NCI-H1417 treated with DMSO at 0.1 percent for 48 hours (cell line): ENCODE data around the gene RPRM.
"Not testable (repeated sequence)": the region's sequence is repeated elsewhere in the genome, so short reads cannot be mapped to it uniquely, and the experiment has no call there.

Source experiments
- DNase-seq: peaks from one replicate; lab custom pipeline; 2025; lab: John Stamatoyannopoulos, UW

RPRM gene

DNA sequence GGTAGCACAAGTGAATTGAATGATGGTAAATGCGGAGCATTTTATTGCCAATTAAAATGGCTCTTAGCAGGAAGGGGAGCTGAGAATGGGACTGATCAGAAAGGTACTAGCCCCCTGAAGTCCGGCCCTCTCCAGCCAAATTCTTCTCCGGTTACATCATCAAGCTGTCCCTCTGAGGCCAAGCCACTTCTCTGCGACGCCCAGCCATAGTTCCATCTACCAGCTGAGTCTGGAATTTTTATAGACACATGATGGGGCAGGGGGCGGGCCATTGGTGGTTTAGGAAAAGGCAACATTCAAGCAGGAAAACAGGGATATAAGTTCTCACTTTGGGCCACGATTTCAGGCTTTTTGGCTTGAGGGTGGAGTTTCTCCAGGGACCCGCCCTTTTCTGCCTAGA is 22.7 kb downstream of the RPRM start:
- DNase-seq = no peak

DNA sequence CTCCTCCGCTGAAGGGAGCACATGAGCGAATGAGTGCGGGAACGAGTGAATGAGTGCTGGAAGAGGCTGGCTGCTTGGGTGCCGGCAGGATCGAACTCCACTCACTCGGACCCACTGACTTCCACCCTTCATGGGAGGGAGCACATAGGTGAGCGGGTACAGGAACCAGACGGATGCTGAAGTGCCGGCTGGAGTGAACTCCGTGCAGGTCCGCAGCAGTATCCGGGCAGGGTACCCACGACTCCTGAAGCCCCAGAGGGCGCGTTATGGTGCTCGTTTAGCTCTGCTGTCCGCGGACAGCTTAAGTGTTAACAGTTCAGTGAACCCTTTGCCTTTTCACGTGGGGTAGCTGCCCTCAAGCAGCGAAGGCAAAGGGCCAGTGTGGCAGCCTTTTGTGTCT is 23.2 kb downstream of the RPRM start:
- DNase-seq = no peak

DNA sequence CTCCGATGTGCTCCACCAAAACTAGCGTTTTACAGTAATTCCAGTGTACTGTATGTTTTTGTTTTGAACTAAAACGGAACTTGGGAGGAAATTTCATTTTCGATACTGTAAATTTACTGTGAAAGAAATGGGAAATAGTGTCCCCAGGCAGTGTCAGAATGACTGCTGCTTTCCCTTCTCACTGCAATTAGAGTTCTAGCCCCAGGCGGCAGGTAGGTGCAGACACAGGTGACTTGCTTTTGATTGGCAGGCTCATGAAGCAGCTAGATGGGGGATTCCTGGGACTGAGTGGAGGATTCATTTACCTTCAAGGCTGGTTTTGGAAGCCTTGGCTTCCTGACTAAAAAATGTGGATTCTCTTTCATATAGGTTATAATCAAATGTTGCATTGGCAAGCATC is 27.0 kb downstream of the RPRM start:
- DNase-seq = no peak

DNA sequence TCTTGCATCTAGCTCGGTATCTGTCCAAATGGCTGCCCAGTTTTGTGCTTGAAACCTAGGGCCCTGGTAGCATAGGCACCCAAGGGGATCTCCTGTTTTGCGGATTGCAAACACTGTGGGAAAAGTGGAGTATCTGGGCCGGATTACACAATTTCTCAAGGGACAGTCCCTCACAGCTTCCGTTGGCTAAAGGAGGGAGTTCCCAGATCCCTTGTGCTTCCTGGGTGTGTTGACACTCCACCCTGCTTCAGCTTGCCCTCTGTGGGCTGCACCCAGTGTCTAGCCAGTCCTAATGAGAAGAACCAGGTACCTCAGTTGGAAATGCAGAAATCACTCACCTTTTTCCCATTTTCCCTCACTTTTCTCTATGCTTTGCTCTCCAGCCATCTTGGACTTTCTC is 35.5 kb downstream of the RPRM start:
- DNase-seq = no peak

DNA sequence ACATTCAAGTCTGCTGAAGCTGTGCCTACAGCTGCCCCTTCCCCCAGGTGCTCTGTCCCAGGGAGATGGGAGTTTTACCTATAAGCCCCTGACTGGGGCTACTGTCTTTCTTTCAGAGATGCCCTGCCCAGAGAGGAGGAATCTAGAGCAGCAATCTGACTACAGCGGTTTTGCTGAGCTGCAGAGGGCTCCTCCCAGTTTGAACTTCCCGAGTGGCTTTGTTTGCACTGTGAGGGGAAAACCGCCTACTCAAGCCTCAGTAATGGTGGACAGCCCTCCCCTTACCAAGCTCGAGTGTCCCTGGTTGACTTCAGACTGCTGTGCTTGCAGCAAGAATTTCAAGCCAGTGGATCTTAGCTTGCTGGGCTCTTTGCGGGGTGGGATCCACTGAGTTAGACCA is 35.9 kb downstream of the RPRM start:
- DNase-seq = not testable (repeated sequence)

DNA sequence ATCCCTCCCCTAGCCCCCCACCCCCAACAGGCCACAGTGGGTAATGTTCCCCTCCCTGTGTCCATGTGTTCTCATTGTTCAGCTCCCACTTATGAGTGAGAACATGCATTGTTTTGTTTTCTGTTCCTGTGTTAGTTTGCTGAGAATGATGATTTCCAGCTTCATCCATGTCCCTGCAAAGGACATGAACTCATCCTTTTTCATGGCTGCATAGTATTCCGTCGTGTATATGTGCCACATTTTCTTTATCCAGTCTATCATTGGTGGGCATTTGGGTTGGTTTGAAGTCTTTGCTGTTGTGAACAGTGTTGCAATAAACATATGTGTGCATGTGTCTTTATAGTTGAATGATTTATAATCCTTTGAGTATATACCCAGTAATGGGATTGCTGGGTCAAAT is 38.5 kb downstream of the RPRM start:
- not testable (repeated sequence) for DNase-seq

DNA sequence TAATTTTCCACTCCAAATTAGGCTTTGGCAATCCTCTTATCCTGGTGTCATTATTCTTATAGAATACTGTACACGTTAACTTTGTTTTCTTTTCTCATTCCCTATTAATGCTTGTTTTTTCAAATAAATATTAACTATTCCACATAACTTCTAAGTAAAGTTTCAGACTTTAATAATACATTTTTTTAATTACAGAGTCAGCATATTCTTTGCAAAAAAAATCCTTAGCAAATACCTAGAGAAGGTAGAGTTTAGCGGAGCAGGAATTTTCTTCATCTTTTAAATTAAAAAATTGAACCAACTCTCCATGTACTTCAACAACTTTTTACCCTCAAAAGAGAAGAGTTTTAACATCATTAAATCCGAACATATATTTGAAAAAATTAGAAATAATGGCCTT is 45.2 kb downstream of the RPRM start:
- no peak for DNase-seq

DNA sequence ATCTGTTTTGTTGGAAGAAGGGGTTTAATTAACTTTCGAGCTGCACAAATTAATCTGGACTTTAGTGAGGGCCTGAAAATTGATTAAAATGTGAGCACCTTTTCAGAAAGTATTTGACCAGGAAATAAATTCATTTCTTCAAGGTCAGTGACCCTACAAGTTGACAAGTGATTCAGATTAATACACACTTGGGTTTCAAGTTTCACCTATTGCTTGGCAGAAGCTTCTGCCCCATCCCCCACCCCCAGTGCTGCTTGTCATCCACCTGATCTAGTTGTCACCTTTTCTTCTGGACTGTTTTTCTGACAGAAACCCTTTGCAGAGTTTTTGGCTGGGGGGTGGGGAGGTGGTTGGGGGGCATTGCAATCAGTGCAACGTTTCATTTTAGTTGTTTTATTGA is 46.2 kb downstream of the RPRM start:
- DNase-seq = no peak

DNA sequence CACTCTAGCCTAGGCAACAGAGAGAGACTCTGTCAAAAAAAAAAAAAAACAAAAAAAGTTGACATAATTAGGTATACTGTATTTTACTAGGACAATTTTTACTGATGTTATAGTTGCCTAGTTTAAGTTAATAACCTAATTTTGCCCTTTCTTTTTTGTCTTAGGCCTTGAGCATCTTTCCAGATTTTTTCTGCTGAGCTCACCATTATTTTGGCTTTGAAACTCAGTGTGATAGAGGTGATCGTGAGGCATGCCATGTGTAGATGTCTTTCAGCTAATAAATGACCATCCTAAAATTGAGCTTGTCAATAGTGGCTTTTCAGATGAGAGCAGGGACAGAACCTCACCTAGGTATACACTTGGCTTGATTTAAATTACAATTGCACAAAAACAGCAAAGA is 47.4 kb downstream of the RPRM start:
- DNase-seq = no peak
